GM23338 (cell line): Measurements from ENCODE around the gene ATG4B. TPM values are rescaled to one million over a fixed set of nuclear protein-coding genes. Genes with fewer than 3 reads are reported as not detected.

ENCODE experiments used
- ATAC-seq: fragments of 200-7000 bp; cut with Tn5 transposase; 3 replicates; pipeline ENCODE4 v1.9.1; 2020
- DNase-seq: peaks from one replicate; pipeline ENCODE4 v3.0.0-alpha.2; 2015; ENCODE audit warnings: low spot score
- H2AFZ ChIP-seq: fragments of 200-600 bp; sonication (generic); 2 replicates; pipeline ENCODE4 v1.8.0; 2016; ENCODE audit warnings: antibody characterized with exemption, mild to moderate bottlenecking, moderate library complexity
- H3F3A ChIP-seq: fragments of 200-600 bp; sonication (generic); replicated peaks from 2 replicates; pipeline ENCODE4 v1.8.0; 2017; ENCODE audit warnings: antibody characterized with exemption, mixed run types, low read depth
- H3K27ac ChIP-seq: fragments of 200-600 bp; sonication (generic); 2 replicates; pipeline ENCODE4 v1.6.1; 2016; ENCODE audit warnings: low read depth
- H3K27me3 ChIP-seq: fragments of 200-600 bp; sonication (generic); 2 replicates; pipeline ENCODE4 v1.8.0; 2016; ENCODE audit warnings: mild to moderate bottlenecking, mixed run types, moderate library complexity; ENCODE audit not compliant: insufficient read depth
- H3K36me3 ChIP-seq: fragments of 200-600 bp; sonication (generic); 2 replicates; pipeline ENCODE4 v1.8.0; 2016; ENCODE audit warnings: mild to moderate bottlenecking; ENCODE audit not compliant: insufficient read depth
- H3K4me1 ChIP-seq: fragments of 200-600 bp; sonication (generic); 2 replicates; pipeline ENCODE4 v1.8.0; 2016; ENCODE audit warnings: mild to moderate bottlenecking, moderate library complexity; ENCODE audit not compliant: insufficient read depth
- H3K4me2 ChIP-seq: fragments of 200-600 bp; sonication (generic); 2 replicates; pipeline ENCODE4 v1.7.1; 2017; ENCODE audit warnings: mixed run types
- H3K4me3 ChIP-seq: fragments of 200-600 bp; sonication (generic); 2 replicates; pipeline ENCODE4 v1.6.1; 2016; ENCODE audit warnings: mixed run types
- H3K79me2 ChIP-seq: fragments of 200-600 bp; sonication (generic); replicated peaks from 2 replicates; pipeline ENCODE4 v1.8.0; 2017; ENCODE audit warnings: mild to moderate bottlenecking; ENCODE audit not compliant: insufficient read depth
- H3K9me2 ChIP-seq: fragments of 200-600 bp; sonication (generic); 2 replicates; pipeline ENCODE4 v1.8.0; 2017; ENCODE audit not compliant: insufficient read depth
- H4K20me1 ChIP-seq: fragments of 200-600 bp; sonication (generic); replicated peaks from 2 replicates; pipeline ENCODE4 v1.8.0; 2017; ENCODE audit warnings: mild to moderate bottlenecking; ENCODE audit not compliant: insufficient read depth
- H3K27ac Mint-ChIP-seq: 2 replicates; pipeline ENCODE4 v1.8.0; 2020; ENCODE audit warnings: inconsistent platforms, mild to moderate bottlenecking, moderate library complexity, mixed read lengths
- H3K27me3 Mint-ChIP-seq: 3 replicates; pipeline ENCODE4 v1.8.0; 2022; ENCODE audit warnings: low read depth, mild to moderate bottlenecking, moderate library complexity, mixed read lengths, inconsistent platforms; ENCODE audit not compliant: insufficient read depth, poor library complexity
- H3K36me3 Mint-ChIP-seq: 3 replicates; pipeline ENCODE4 v1.8.0; 2021; ENCODE audit warnings: low read depth, mild to moderate bottlenecking, inconsistent platforms, moderate library complexity, mixed read lengths
- H3K4me1 Mint-ChIP-seq: 3 replicates; pipeline ENCODE4 v1.8.0; 2020; ENCODE audit warnings: mild to moderate bottlenecking, inconsistent platforms, mixed read lengths
- H3K4me3 Mint-ChIP-seq: 3 replicates; pipeline ENCODE4 v1.8.0; 2021; ENCODE audit warnings: moderate library complexity, mild to moderate bottlenecking, inconsistent platforms, mixed read lengths
- H3K9me3 Mint-ChIP-seq: 3 replicates; pipeline ENCODE4 v1.8.0; 2020; ENCODE audit warnings: moderate library complexity, mild to moderate bottlenecking, inconsistent platforms, mixed read lengths
- CREB1 ChIP-seq: fragments of 250-450 bp; sonication (Bioruptor Pico); IDR thresholded peaks from 2 replicates; pipeline ENCODE4 v1.5.0; 2020; ENCODE audit warnings: low read depth, mild to moderate bottlenecking, moderate library complexity
- ETS1 ChIP-seq: IDR thresholded peaks from 2 replicates; pipeline ENCODE4 v1.6.1; 2016; ENCODE audit warnings: antibody characterized with exemption
- EZH2 ChIP-seq: fragments of 200-600 bp; sonication (generic); IDR thresholded peaks from one replicate; pipeline ENCODE4 v1.8.0; 2017; ENCODE audit warnings: antibody characterized with exemption, mild to moderate bottlenecking, low read depth; ENCODE audit not compliant: unreplicated experiment
- EZH2phosphoT487 ChIP-seq: fragments of 200-600 bp; sonication (generic); IDR thresholded peaks from one replicate; pipeline ENCODE4 v1.8.1; 2018; ENCODE audit warnings: antibody characterized with exemption; ENCODE audit not compliant: unreplicated experiment
- JUNB ChIP-seq: IDR thresholded peaks from one replicate; pipeline ENCODE4 v1.6.1; 2016; ENCODE audit warnings: antibody characterized with exemption; ENCODE audit not compliant: unreplicated experiment
- POLR2AphosphoS5 ChIP-seq: IDR thresholded peaks from 2 replicates; pipeline ENCODE4 v1.6.1; 2016; ENCODE audit warnings: antibody characterized with exemption, low read depth
- REST ChIP-seq: IDR thresholded peaks from one replicate; pipeline ENCODE4 v1.6.1; 2018; ENCODE audit warnings: antibody characterized with exemption; ENCODE audit not compliant: unreplicated experiment
- STAT1 ChIP-seq: IDR thresholded peaks from one replicate; pipeline ENCODE4 v1.6.1; 2016; ENCODE audit warnings: antibody characterized with exemption; ENCODE audit not compliant: unreplicated experiment
- ZNF331 ChIP-seq: fragments of 250-450 bp; sonication (Bioruptor Pico); IDR thresholded peaks from 2 replicates; pipeline ENCODE4 v1.5.0; 2020; ENCODE audit warnings: low read depth, mild to moderate bottlenecking, moderate library complexity
- ZNF462 ChIP-seq: fragments of 250-450 bp; sonication (Bioruptor Pico); IDR thresholded peaks from 2 replicates; pipeline ENCODE4 v1.5.0; 2020; ENCODE audit warnings: mild to moderate bottlenecking, moderate library complexity
- polyA plus RNA-seq: library from polyadenylated mRNA; unstranded; fragments of >200 nt; fragmentation: Nextera tagmentation; extraction: Ambion mirVana; gene quantifications from 2 replicates; pipeline ENCODE4 v1.2.1, GENCODE V29; 2016
- total RNA-seq: library from RNA; depleted of rRNA; stranded (reverse); fragments of >200 nt; shearing (Covaris generic); gene quantifications from 2 replicates; pipeline ENCODE4 v1.2.3, GENCODE V29; 2014

The ATG4B gene
- total and polyA plus RNA-seq, 2 experiments from 2014 or later, result 102 to 104 TPM

- no peak for ATAC-seq
- H3K9me2 ChIP-seq, result no peaks in the 10 kb centered on the region
- Mint-ChIP-seq H3K36me3 (peaks cover 60% of the 10 kb centered on the region), H3K27me3 (peaks cover 5% of the 10 kb centered on the region), H3K4me1 (peaks cover 26% of the 10 kb centered on the region), H3K27ac (no peak overlapping the region), H3K4me3 (no peak overlapping the region), H3K9me3 (no peaks in the 10 kb centered on the region; the same call in 2 of the 3 replicates)
- H3F3A ChIP-seq, result no peaks in the 10 kb centered on the region
- H3K27ac ChIP-seq, result no peak overlapping the region
- peaks cover 6% of the 10 kb centered on the region for H3K36me3 ChIP-seq
- no peak overlapping the region for H2AFZ ChIP-seq
- no peak for DNase-seq
- no peak for TF ChIP-seq REST
- TF ChIP-seq ZNF331 (CRISPR knock-in tag), result no peak
- no peak for TF ChIP-seq EZH2
- TF ChIP-seq EZH2phosphoT487, result no peak
- no peak for TF ChIP-seq ETS1
- TF ChIP-seq JUNB, result no peak
- no peak for TF ChIP-seq POLR2AphosphoS5
- no peak for TF ChIP-seq CREB1
- no peak for TF ChIP-seq STAT1
- TF ChIP-seq ZNF462, result no peak
- H4K20me1 ChIP-seq, result peaks cover 35% of the 10 kb centered on the region
- H3K4me1 ChIP-seq, result peaks cover 19% of the 10 kb centered on the region
- no peak overlapping the region for H3K4me2 ChIP-seq
- H3K27me3 ChIP-seq, result no peaks in the 10 kb centered on the region
- no peak overlapping the region for H3K4me3 ChIP-seq
- H3K79me2 ChIP-seq, result peaks cover 51% of the 10 kb centered on the region
Observed at GRCh38 chr2:241652722-241653121, 15.2 kb downstream of the ATG4B start.
